ENCODE data around the gene S100A8.

Gene S100A8

GRCh38 chr1:153434746-153435455, 44.0 kb upstream of the S100A8 start:
- H3K36me3 ChIP-seq (replicated peaks; ENCODE audit: low read depth, low read length): no peaks in the 10 kb centered on the region
- no peak overlapping the region for H2AFZ ChIP-seq (ENCODE audit: low read depth, low read length)
- no peak overlapping the region for H3K4me2 ChIP-seq (ENCODE audit: low read length)
- H3K79me2 ChIP-seq (ENCODE audit: low read length): no peaks in the 10 kb centered on the region
- H3K27me3 ChIP-seq (ENCODE audit: low read depth, low read length): peaks cover 72% of the 10 kb centered on the region
- no peaks in the 10 kb centered on the region for H4K20me1 ChIP-seq (ENCODE audit: insufficient read depth, low read length)
- H3K4me3 ChIP-seq (ENCODE audit: low read length): no peak overlapping the region
- H3K4me1 ChIP-seq (ENCODE audit: low read length): no peaks in the 10 kb centered on the region
- no peak overlapping the region for H3K27ac ChIP-seq (ENCODE audit: low read length)
- no peak overlapping the region for H3K9ac ChIP-seq (ENCODE audit: low read length)
- TF ChIP-seq CTCF (IDR thresholded peaks at IDR 0.05; ENCODE audit: low read depth, low read length): no peak
- TF ChIP-seq EZH2phosphoT487 (IDR thresholded peaks at IDR 0.05; ENCODE audit: low read depth): no peak
- H3K9me3 ChIP-seq (ENCODE audit: insufficient read depth, low read length): no peaks in the 10 kb centered on the region

GRCh38 chr1:153432874-153433681, 42.2 kb upstream of the S100A8 start:
- no peaks in the 10 kb centered on the region for H3K4me1 ChIP-seq (ENCODE audit: low read length)
- H3K27ac ChIP-seq (ENCODE audit: low read length): no peak overlapping the region
- 0 out of 2 replicates have a peak, but pooled peaks cover 5% of the 10 kb centered on the region for H4K20me1 ChIP-seq (ENCODE audit: insufficient read depth, low read length)
- no peaks in the 10 kb centered on the region for H3K79me2 ChIP-seq (ENCODE audit: low read length)
- H3K9ac ChIP-seq (ENCODE audit: low read length): no peak overlapping the region
- no peaks in the 10 kb centered on the region for H3K9me3 ChIP-seq (ENCODE audit: insufficient read depth, low read length)
- no peak overlapping the region for H2AFZ ChIP-seq (ENCODE audit: low read depth, low read length)
- H3K27me3 ChIP-seq (ENCODE audit: low read depth, low read length): peaks cover 68% of the 10 kb centered on the region
- H3K4me3 ChIP-seq (ENCODE audit: low read length): no peak overlapping the region
- no peak overlapping the region for H3K4me2 ChIP-seq (ENCODE audit: low read length)
- H3K36me3 ChIP-seq (replicated peaks; ENCODE audit: low read depth, low read length): no peaks in the 10 kb centered on the region
- TF ChIP-seq CTCF (IDR thresholded peaks at IDR 0.05; ENCODE audit: low read depth, low read length): no peak
- TF ChIP-seq EZH2phosphoT487 (IDR thresholded peaks at IDR 0.05; ENCODE audit: low read depth): no peak

GRCh38 chr1:153431928-153432327, 41.1 kb upstream of the S100A8 start:
- Histone ChIP-seq H3K4me2 (ENCODE audit: low read length) (no peak overlapping the region), H3K4me1 (ENCODE audit: low read length) (no peaks in the 10 kb centered on the region), H3K27me3 (ENCODE audit: low read depth, low read length) (peaks cover 64% of the 10 kb centered on the region), H3K36me3 (replicated peaks; ENCODE audit: low read depth, low read length) (no peaks in the 10 kb centered on the region), H3K79me2 (ENCODE audit: low read length) (no peaks in the 10 kb centered on the region), H3K9me3 (ENCODE audit: insufficient read depth, low read length) (no peaks in the 10 kb centered on the region), H3K4me3 (ENCODE audit: low read length) (no peak overlapping the region), H3K27ac (ENCODE audit: low read length) (no peak overlapping the region), H3K9ac (ENCODE audit: low read length) (no peak overlapping the region), H4K20me1 (ENCODE audit: insufficient read depth, low read length) (0 out of 2 replicates have a peak, but pooled peaks cover 5% of the 10 kb centered on the region), H2AFZ (ENCODE audit: low read depth, low read length) (no peak overlapping the region)
- TF ChIP-seq EZH2phosphoT487 (IDR thresholded peaks at IDR 0.05; ENCODE audit: low read depth) (no peak), CTCF (IDR thresholded peaks at IDR 0.05; ENCODE audit: low read depth, low read length) (no peak)

GRCh38 chr1:153431427-153431826, 40.6 kb upstream of the S100A8 start:
- H4K20me1 ChIP-seq (ENCODE audit: insufficient read depth, low read length): 0 out of 2 replicates have a peak, but pooled peaks cover 5% of the 10 kb centered on the region
- H3K27me3 ChIP-seq (ENCODE audit: low read depth, low read length): peaks cover 64% of the 10 kb centered on the region
- H3K4me1 ChIP-seq (ENCODE audit: low read length): no peaks in the 10 kb centered on the region
- H3K27ac ChIP-seq (ENCODE audit: low read length): no peak overlapping the region
- H3K4me2 ChIP-seq (ENCODE audit: low read length): no peak overlapping the region
- no peak overlapping the region for H3K4me3 ChIP-seq (ENCODE audit: low read length)
- no peaks in the 10 kb centered on the region for H3K36me3 ChIP-seq (replicated peaks; ENCODE audit: low read depth, low read length)
- H2AFZ ChIP-seq (ENCODE audit: low read depth, low read length): no peak overlapping the region
- H3K9ac ChIP-seq (ENCODE audit: low read length): no peak overlapping the region
- TF ChIP-seq CTCF (IDR thresholded peaks at IDR 0.05; ENCODE audit: low read depth, low read length) (no peak), EZH2phosphoT487 (IDR thresholded peaks at IDR 0.05; ENCODE audit: low read depth) (no peak)
- H3K79me2 ChIP-seq (ENCODE audit: low read length): no peaks in the 10 kb centered on the region
- H3K9me3 ChIP-seq (ENCODE audit: insufficient read depth, low read length): no peaks in the 10 kb centered on the region

Measured in OCI-LY3 (cell line).